K562 (cell line): ENCODE measurements around the gene RBBP7. TPM values are rescaled to one million over a fixed set of nuclear protein-coding genes. Genes with fewer than 3 reads are reported as not detected.

Source experiments
- FUS ChIP-seq: fragments of 200-400 bp; formaldehyde crosslinking; optimal IDR thresholded peaks from 2 replicates; pipeline ENCODE3; 2017; ENCODE audit warnings: low read depth, low read length
- KAT7 ChIP-seq: sonication (generic); formaldehyde crosslinking; IDR thresholded peaks from 2 replicates; pipeline ENCODE4 v1.8.0; 2022; ENCODE audit warnings: missing genetic modification reagents, mild to moderate bottlenecking, borderline replicate concordance
- MGA ChIP-seq: fragments of 450-650 bp; IDR thresholded peaks from 2 replicates; pipeline ENCODE4 v1.6.1; 2016; ENCODE audit warnings: mild to moderate bottlenecking, moderate library complexity
- POLR2G ChIP-seq: fragments of 200-400 bp; formaldehyde crosslinking; IDR thresholded peaks from 2 replicates; pipeline ENCODE4 v1.6.1; 2017; ENCODE audit warnings: low read depth, mild to moderate bottlenecking, antibody characterized with exemption, low read length, moderate library complexity
- RBM39 ChIP-seq: fragments of 200-400 bp; formaldehyde crosslinking; optimal IDR thresholded peaks from 2 replicates; pipeline ENCODE3; 2018; ENCODE audit warnings: low read depth, low read length
- polyA plus RNA-seq, 8 experiments: library from polyadenylated mRNA; depleted of rRNA in 4 of 8; stranded (reverse) in 5 of 8; unstranded in 3 of 8; fragments of >200 nt; fragmentation: Nextera tagmentation in 2 of 8; fragmentation: Illumina TruSeq in 1 of 8; extraction: Ambion mirVana in 2 of 8; extraction: Trizol in 1 of 8; gene quantifications; 2 replicates each; pipeline versions ENCODE4 v1.2.1 to v1.2.3, GENCODE V29; 2011 to 2014; ENCODE audit warnings: inconsistent platforms in 1 of 8, missing spikeins in 1 of 8
- total RNA-seq, 7 experiments: library from RNA; depleted of rRNA in 6 of 7; stranded (reverse); fragments of >200 nt in 6 of 7; fragmentation: Illumina TruSeq in 2 of 7; extraction: Trizol in 2 of 7; gene quantifications; 2 replicates each; pipeline versions ENCODE4 v1.2.1 to v1.2.3, GENCODE V29; 2011 to 2021; ENCODE audit warnings: low replicate concordance in 1 of 7

Gene RBBP7
- total and polyA plus RNA-seq, 9 of the 15 experiments (the other 6 are each of a cell fraction or from before 2014, with no cell fraction given): 79.0 to 364 (median 182) TPM

- TF ChIP-seq MGA: peak; percentile 43
- no peak for TF ChIP-seq KAT7 (CRISPR knock-in tag)
- TF ChIP-seq RBM39: no peak
- no peak for TF ChIP-seq FUS
- peak; percentile 51 for TF ChIP-seq POLR2G
Measured at GRCh38 chrX:16882702-16883486, 12.7 kb upstream of the RBBP7 start (continued).
